NCI-H748 treated with DMSO at 0.1 percent for 48 hours (cell line): ENCODE results near the gene TAS2R1.

ENCODE experiments used
- DNase-seq: peaks from one replicate; lab custom pipeline; 2025; lab: John Stamatoyannopoulos, UW

TAS2R1 gene, protein sequence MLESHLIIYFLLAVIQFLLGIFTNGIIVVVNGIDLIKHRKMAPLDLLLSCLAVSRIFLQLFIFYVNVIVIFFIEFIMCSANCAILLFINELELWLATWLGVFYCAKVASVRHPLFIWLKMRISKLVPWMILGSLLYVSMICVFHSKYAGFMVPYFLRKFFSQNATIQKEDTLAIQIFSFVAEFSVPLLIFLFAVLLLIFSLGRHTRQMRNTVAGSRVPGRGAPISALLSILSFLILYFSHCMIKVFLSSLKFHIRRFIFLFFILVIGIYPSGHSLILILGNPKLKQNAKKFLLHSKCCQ

DNA sequence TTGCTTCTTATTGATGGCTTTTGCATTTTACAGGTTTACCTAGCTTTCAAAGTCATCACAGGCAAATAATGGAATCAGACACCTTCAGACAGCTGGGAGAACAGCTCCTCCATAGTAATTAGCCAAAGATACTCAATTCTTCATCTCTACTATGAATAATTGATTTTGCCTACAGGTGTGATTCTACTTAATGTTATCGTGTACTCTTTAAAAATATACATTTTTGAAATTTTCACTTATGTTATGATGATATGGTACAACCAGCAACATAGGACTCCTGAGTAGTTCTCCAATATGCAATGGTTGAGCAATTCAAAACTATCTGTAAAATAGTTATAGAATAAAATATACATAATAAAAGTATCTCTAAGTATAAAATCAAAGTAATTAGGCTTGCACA, at the start of gene TAS2R1:
TAS2R1 (minus strand) TSS at position 101 of the 400 bp plus-strand sequence. CDS start 319 bp downstream, outside the sequence.
- DNase-seq, result no peak

DNA sequence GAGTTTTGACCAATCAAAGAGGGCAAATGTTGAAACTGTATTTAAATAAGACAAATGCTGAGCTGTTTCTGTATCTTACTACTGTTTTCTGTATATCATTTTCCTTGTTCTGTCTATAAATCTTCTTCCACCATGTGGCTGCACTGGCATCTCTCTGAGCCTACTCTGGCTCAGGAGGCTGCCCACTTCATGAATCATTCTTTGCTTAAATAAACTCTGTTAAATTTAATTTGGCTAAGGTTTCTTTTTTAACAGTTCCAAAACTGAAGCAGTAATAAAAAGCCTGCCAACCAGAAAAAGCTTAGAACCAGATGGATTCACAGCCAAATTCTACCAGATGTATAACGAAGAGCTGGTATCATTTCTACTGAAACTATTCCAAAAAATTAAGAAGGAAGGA, 40.2 kb upstream of the TAS2R1 start:
- DNase-seq, result no peak

DNA sequence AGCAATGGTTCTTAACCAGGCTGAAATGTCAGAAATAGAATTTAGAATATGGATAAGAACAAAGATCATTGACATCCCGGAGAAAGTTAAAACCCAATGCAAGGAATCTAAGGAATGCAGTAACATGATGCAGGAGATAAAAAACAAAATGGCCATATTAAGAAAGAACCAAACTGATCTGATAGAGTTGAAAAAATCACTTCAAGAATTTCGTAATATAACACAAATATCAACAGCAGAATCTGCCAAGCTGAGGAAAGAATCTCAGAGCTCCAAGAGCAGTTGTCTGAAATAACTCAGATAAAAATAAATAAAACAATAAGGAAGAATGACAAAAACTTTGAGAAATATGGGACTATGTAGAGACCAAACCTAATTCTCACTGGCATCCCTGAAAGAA, 37.8 kb upstream of the TAS2R1 start:
- DNase-seq, result no peak

DNA sequence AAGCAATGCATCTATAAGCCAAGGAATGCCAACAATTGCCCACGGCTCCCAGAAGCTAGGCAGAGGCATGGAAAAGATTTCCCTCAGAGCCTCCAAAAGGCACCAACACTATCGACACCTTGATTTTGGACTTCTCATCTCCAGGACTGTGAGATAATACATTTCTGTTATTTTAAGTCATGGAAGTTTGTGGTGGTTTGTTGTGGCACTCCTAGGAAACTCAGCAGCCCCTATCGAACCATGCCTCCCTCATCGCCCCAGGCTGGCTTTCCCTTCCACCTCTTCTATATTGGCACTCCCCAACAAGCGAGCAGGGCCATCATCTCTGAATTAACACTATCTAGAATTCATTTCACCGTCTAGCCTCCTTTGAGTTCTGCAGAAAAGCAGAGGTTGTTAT, 33.7 kb upstream of the TAS2R1 start:
- DNase-seq, result no peak

DNA sequence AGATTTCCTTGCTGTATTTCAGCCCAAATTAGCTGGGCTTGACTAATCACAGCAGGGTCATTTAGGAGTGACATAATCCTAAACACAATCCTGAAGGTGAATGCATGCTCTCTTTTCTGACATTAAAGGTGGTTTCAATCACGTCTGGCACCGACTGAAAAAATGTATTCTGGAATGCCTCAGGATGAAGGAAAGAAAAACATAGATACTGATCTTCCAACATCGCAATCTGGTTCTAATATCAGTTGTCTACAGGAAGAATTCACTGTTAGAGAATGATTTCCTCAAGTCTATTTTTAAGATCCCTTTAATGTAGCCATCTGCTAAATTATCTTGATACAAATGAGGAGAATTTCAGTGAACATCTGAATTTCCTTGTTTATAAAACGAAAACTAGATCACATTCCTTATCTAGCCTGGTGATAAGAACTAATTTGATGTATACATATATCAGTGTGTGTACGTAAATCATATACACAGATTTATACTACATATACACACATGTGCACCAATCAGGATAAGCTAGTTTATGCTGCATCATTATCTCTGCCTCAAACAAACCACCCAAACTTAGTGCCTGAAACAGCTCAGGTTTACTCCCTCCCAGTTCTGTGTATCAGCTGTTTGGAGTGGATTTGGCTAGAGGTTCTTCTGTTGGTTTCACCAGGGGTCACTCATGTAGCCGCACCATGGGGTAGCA, 31.3 kb upstream of the TAS2R1 start:
- no peak for DNase-seq

DNA sequence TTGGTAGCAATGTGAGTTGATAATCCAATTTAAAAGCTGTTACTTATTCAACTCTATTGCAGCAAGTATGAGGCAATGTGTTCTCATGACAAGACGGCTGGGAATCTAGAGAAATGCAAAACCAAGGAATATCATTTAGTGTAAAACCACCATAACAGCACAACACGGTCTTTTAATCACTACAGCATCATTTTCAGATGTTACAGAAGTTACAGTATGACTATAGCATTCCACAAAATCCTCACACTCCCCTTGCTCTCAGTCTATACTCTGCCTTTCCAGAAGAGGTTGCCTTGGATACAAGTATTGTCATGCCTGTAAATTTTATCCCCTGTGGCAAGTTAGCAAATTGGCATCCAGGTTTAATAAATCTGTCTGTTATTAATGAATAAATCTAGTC, 28.6 kb upstream of the TAS2R1 start:
- no peak for DNase-seq

DNA sequence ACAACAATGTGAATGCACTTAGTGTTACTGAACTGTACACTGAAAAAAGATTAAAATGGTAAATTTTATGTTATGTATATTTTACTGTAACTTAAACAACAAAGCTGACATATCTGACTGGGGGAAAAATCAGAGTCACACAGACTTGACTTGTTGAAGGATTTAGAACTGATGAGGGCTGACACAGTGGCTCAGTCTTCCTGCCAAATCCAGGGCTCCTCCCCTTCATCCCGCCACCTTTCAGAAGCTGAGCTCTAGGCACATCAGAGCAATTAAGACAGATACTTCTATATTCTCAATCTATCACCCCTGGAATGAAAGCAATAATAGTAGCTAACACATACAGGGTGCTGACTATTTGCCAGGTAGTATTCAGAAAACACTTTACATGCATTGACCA, 27.7 kb upstream of the TAS2R1 start:
- no peak for DNase-seq

DNA sequence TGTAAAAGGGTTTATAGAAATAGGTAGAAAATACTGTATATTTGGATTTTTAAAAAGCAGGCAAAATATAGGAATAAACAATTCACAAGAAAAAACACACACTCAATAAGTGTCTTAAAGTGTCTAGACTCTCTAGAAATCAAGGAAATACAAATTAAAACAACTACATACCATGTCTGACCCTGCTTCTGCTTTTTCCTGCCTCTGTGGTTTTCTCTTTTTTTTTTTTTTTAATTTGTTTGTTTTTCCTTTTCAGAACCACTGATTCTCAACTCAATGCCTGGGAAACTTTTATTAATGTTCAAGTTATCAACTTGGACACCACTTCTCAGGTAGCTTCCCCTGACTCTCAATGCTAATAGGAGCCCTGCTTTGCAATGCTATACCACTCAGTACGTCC, 25.5 kb upstream of the TAS2R1 start:
- DNase-seq, result no peak

DNA sequence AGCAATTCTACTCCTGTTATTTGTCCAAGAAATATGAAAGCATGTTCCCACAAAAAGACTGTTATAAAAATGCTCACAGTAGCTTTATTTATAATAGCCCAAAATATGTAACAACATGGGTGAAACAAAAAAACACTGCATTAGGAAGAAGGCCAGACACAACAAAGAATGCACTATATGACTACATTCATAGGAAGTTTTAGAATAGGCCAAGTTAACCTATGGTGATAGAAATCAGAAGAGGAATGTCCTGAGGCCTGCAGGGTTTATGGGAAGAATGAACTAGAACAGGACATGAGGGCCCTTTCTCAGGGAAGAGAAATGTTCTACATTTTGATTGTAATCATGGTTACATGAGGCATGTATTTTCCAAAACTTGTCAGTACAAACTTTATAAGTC, 24.7 kb upstream of the TAS2R1 start:
- no peak for DNase-seq

DNA sequence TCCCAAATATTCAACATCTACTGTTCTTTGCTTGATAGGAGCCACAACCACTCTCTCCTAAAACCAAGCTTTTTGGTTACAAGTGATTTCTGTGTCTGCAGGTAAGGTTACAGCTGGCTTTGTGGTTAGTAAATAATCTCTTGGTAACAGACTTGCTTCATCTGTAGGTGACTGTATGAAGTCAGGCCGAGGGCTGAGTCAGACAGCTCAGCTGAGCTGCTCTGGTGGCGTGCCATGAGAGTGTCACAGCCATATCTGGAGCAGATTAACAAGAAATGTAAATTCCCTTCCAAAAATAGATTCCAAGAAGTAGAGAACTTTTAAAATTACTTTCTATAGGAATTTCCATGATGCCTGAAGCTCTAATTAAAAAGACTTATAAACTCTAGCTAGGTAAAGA, 23.7 kb upstream of the TAS2R1 start:
- DNase-seq, result no peak

DNA sequence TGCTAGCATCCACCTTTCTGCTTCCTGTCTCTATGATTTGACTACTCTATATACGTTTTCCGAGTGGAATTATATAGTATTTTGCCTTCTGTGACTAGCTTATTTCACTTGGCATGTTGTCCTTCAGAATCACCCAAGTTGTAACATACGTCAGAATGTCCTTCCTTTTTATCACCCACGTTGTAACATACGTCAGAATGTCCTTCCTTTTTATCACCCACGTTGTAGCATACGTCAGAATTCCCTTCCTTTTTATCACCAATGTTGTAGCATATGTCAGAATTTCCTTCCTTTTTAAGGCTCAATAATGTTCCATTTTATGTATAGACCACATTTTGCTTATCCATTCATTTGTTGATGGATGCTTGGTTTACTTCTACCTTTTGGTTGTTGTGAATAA, 22.9 kb upstream of the TAS2R1 start:
- no peak for DNase-seq

DNA sequence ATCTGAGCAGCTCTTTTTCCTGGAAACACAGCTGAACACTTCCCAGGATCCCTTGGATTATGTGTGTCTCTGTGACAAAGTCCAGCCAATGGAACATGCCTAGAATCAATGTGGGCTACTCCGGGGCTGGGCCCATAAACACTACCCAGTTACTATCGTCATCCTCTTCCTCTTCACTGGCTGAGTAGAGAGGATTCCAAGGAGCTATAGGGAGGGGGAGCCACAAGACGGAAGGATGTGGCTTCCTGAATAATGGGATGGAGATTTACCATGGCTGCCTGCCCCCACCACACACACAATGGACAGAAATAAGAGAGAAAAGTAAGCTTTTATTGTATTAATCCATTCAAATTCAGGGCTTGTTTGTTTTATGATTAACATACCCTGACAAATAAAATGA, 22.1 kb upstream of the TAS2R1 start:
- DNase-seq, result no peak

DNA sequence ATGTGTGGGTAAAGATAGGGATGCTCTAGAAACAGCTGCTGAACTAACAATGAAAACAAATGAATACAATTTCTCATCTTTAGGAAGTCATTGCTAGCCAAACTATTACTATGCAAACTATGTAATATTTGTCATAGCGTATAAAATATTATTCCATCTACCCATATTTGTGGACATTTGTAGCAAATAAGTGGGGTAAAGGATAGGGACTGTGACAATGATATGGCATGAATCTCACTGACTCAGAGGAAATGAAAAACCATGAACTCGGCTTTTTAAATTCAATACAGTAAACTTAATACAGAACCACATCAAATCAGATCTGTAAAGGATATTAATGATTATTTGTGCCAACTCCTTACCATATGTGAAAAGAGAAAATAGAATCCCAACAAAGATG, 16.7 kb upstream of the TAS2R1 start:
- no peak for DNase-seq

DNA sequence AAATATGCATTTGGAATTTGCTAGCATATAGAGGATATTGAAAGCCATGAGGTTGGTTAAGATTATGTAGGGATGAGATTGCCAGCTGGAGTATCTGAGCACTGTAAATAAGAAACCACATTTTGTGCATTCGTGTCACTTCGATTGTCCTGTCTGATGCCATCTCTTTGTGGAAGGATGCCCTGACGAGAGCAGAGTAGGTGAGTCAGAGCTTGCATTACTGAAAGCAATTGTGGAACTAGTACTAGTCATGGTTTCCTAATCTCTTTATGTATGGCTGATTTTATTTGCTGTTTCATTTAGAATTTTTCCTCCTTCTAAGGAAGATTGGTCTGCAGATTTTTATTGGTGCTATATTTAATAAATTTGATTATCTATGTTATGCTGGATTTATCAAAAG, 14.5 kb upstream of the TAS2R1 start:
- DNase-seq, result no peak

DNA sequence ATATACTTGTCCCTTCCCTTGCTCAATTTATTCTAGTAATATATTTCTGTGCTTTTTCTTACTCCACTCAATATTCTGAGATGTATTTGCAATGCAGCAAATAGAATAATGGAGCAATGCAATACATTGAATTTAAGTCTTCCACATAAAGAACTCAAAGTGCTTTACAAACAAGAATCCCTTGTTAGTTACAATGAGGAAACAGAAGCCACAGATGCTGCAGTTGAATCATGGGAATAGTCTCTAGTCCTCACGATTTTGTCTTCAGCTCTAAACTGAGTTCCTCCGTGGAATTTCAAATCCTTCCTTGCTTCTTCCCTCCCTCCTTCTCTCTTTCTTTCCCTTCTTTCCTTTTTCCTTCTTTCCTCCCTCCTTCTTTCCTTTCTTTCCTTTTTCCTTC, 12.5 kb upstream of the TAS2R1 start:
- no peak for DNase-seq

DNA sequence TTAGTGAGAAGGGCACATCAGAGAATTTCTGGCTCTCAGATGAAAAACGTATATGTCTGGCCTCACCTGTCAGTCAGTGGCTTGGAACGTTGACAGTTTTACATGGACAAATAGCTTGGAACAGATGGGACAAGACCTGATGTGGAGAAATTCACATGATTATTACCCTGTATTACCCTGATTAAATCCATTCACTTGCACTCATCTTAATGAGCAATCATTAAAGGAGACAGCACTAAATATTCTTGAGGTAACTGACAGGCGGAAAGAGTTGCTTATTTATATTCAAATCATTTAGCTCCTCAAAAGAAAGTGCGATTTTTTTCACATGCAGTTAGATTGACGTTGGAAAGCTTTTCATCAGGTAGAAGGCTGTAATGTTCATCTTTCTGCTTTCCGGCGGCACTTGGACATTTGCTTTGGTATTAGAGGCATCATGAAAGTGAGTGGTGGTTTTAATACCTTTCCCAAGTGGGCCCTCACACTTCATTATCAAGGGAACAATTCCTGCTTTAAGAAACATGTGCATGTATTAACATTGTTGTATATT, 11.7 kb upstream of the TAS2R1 start:
- DNase-seq, result no peak

DNA sequence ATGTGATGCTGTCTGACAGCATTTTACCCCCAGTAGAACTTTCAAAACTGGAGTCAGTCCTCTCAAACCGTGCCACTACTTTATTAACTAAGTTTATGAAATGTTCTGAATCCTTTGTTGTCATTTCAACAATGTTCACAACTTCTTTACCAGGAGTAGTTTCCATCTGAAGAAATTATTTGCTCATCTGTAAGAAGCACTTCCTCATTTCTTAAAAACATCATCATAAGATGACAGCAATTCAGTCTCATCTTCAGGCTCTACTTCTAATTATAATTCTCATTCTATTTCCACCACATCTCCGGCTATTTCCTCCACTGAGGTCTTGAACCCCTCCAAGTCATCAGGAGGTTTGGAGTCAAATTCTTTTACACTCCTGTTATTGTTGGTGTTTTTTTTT, 2.3 kb upstream of the TAS2R1 start:
- DNase-seq, result no peak

DNA sequence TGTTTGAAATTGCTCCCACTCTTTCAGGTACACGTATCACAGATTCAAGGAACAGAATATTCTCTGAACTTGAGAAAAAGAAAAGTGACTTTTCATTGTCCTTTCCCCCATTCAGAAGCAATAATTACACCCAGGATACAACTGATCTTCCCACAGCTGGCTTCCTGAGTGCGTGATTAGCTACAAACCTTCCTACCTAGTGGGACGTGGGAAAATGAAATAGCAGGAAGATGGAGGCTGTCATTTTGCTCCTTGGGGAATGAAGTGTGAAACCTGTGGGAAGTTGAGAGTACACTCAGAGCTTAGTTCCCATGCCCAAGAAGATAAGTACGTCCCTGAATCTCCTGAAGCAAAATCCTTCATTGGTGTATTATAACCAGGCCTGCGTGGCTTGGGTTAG, 2.6 kb downstream of the TAS2R1 start:
- DNase-seq, result no peak

DNA sequence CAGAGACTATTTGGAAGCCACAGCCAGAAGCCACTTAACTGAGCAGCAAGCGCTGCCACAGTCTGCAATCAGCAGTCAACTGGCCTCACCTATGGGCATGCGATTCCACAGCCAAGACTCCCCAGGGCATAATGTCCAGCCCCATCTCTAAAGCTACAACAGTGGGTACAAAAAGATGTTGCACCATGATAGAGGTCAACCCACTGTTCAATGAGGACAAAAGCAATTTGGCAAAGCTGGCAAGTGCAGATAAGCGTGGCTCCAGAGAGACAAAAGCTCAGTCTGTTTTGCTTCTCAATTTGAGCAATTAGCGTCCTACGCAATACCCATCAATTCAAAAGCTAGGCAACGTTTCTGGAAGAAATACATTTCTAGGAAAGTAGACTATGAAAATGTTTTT, 3.2 kb downstream of the TAS2R1 start:
- peak; percentile 59 for DNase-seq

DNA sequence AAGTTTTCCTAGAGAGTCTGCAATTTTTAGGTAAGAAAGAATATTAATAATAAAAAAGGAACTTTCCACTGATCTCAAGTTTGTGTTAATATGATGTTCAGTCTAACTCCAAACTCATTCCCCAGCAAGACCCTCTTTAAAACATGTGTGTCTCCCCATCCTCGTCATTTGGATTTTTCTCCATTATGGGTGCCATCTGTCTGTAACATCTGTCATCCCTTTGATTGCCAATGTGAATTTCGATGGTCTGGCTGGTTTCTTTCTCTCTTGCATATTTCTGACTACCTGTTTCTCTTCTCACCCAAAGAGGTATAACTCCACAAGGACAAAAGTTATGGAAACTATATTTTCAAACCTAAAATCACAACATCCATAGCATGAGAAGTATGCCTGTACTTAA, 4.4 kb downstream of the TAS2R1 start:
- DNase-seq, result no peak

DNA sequence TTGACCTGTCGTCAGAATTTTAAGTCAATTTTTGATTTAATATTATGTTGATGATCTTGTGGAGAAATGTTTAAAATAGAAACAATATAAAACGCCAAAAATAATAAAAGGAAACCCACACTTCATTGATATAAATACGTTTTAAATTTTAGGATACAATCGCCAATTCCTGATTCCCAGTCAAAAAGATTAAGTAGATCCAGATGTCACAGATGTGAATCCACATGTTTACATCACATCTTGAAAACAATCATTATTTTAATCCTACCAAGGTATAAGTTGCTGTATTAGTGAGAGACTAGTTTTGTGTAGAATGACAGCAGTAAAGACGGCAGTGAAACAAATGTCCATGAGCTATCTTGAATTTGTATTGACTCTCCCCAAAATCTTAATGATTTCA, 4.9 kb downstream of the TAS2R1 start:
- DNase-seq, result no peak

DNA sequence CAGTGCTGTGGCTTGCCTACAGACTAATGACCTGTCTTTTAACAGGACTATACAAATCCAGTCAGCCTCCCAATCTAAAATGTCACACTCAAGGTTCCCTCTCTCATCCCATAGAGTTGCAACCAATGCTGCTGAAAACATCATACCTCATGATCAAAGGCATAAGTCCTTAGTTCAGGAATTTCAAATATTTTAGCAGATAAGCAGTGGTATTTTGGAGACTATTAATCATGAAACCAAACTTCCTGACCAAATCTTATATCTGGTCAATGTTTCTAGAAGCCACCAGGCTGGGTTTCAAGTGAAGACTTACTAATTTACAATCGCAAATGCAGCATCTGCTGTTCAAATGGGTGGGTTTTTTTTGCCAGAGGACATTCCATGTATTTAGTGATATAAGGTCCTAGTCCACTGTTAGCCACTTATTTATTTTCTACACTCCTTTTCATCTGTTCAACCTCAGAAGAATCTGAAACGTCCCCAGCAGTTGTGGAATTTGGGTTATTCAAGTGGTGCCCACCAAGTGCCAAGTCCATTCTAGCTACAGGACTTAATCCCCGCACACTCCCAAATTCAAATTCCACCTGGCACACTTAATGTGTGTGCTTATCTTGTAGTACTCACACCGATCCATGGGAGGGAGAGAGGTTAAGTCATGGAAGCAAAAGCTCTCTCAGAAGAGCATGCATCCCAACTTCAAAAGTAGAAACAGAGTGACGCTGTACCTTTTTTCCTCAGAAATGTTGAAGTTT, 5.8 kb downstream of the TAS2R1 start:
- DNase-seq, result no peak

DNA sequence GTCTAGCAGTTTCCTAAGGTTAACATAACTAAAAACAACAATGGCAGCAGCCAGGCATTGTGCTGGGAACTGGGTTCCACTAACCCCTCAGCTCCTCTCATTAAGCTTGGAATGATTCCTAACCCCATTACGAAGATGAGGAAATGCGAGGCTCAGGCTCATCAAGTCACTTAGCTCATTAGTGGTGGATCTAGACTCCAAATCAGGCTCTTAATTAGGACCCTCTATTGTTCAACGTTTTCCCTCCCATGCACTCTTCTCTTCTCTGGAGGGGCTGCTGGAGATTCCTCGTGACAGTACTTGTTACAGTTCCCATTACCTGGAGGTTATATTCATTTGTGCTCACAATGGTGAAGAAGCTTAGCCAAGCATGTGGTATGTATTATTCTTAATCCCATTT, 6.5 kb downstream of the TAS2R1 start:
- no peak for DNase-seq
